SK-N-SH (cell line): ENCODE results near the gene NEURL1. TPM values are rescaled to one million over a fixed set of nuclear protein-coding genes. Genes with fewer than 3 reads are reported as not detected.

ENCODE experiments used
- CTCF ChIA-PET: fragments of 300-600, 350-600 bp; formaldehyde crosslinking; extraction: SDS; loops from one replicate; lab custom pipeline; 2021; lab: Yijun Ruan, JAX
- POLR2A ChIA-PET: fragments of 350-600 bp; sonication (Branson Sonifier 250); formaldehyde crosslinking; extraction: SDS; loops from one replicate; lab custom pipeline; 2020; ENCODE audit warnings: antibody characterized with exemption, inconsistent platforms; lab: Yijun Ruan, JAX
- DNase-seq: peaks from one replicate; pipeline ENCODE4 v3.0.0; 2012
- H2AFZ ChIP-seq: fragments of 200-600 bp; sonication (generic); 2 replicates; pipeline ENCODE4 v1.8.1; 2016; ENCODE audit warnings: antibody characterized with exemption, mild to moderate bottlenecking, low read depth
- H3F3A ChIP-seq: fragments of 200-600 bp; sonication (generic); replicated peaks from 2 replicates; pipeline ENCODE3; 2016; ENCODE audit warnings: antibody characterized with exemption, mild to moderate bottlenecking; ENCODE audit not compliant: insufficient read depth
- H3K27ac ChIP-seq, 2 experiments: fragments of 200-500 bp in 1 of 2; fragments of 200-600 bp in 1 of 2; sonication (Bioruptor generic) in 1 of 2; sonication (generic), shearing (Covaris generic) in 1 of 2; 2 replicates each; pipeline versions ENCODE4 v1.5.1 to v1.6.1; 2014 to 2016; ENCODE audit warnings: low read depth in 2 of 2, inconsistent platforms in 1 of 2, low read length in 1 of 2, mild to moderate bottlenecking in 1 of 2, mixed read lengths in 1 of 2
- H3K27me3 ChIP-seq: fragments of 200-600 bp; sonication (generic), shearing (Covaris generic); 2 replicates; pipeline ENCODE4 v1.6.1; 2016; ENCODE audit warnings: mixed run types; ENCODE audit not compliant: insufficient read depth
- H3K36me3 ChIP-seq, 2 experiments: fragments of 200-500 bp in 1 of 2; fragments of 200-600 bp in 1 of 2; sonication (Bioruptor generic) in 1 of 2; sonication (generic) in 1 of 2; replicated peaks in 1 of 2; 2 replicates each; pipeline versions ENCODE3 to v1.5.1; 2014 to 2016; ENCODE audit warnings: low read length in 1 of 2, mild to moderate bottlenecking in 1 of 2; ENCODE audit not compliant: insufficient read depth in 2 of 2, control insufficient read depth in 1 of 2
- H3K4me1 ChIP-seq, 2 experiments: fragments of 200-500 bp in 1 of 2; fragments of 200-600 bp in 1 of 2; sonication (Bioruptor generic) in 1 of 2; sonication (generic), shearing (Covaris generic) in 1 of 2; 2 replicates each; pipeline versions ENCODE4 v1.5.1 to v1.6.1; 2014 to 2016; ENCODE audit warnings: low read depth in 1 of 2, low read length in 1 of 2, mixed run types in 1 of 2; ENCODE audit not compliant: insufficient read depth in 2 of 2, control insufficient read depth in 1 of 2
- H3K4me2 ChIP-seq: fragments of 200-600 bp; sonication (generic), shearing (Covaris generic); 2 replicates; pipeline ENCODE4 v1.6.1; 2017; ENCODE audit warnings: mixed run types
- H3K4me3 ChIP-seq, 2 experiments: fragments of 200-500 bp in 1 of 2; fragments of 200-600 bp in 1 of 2; sonication (Bioruptor generic) in 1 of 2; sonication (generic), shearing (Covaris generic) in 1 of 2; 2 replicates each; pipeline versions ENCODE4 v1.5.1 to v1.8.1; 2014 to 2016; ENCODE audit warnings: low read depth in 2 of 2, inconsistent platforms in 1 of 2, low read length in 1 of 2, mild to moderate bottlenecking in 1 of 2, mixed read lengths in 1 of 2, moderate library complexity in 1 of 2
- H3K79me2 ChIP-seq: fragments of 200-600 bp; sonication (generic); 2 replicates; pipeline ENCODE4 v1.8.1; 2017; ENCODE audit warnings: mild to moderate bottlenecking; ENCODE audit not compliant: insufficient read depth
- H3K9ac ChIP-seq: fragments of 200-600 bp; sonication (generic); 2 replicates; pipeline ENCODE4 v1.6.1; 2017; ENCODE audit warnings: mixed run types
- H3K9me2 ChIP-seq: fragments of 200-600 bp; sonication (generic); 2 replicates; pipeline ENCODE4 v1.6.1; 2017; ENCODE audit warnings: mixed run types
- H3K9me3 ChIP-seq: fragments of 200-600 bp; sonication (generic); 2 replicates; pipeline ENCODE4 v1.6.1; 2017; ENCODE audit warnings: mixed run types, mild to moderate bottlenecking, moderate library complexity
- H4K20me1 ChIP-seq: fragments of 200-600 bp; sonication (generic); 2 replicates; pipeline ENCODE4 v1.6.1; 2017; ENCODE audit warnings: mild to moderate bottlenecking, mixed run types; ENCODE audit not compliant: insufficient read depth
- ELF1 ChIP-seq: IDR thresholded peaks from 2 replicates; pipeline ENCODE4 v1.4.0; 2012
- EP300 ChIP-seq, 2 experiments: IDR thresholded peaks; 2 replicates each; pipeline versions ENCODE4 v1.4.0 to v1.6.1; 2012; ENCODE audit warnings: borderline replicate concordance in 1 of 2, low read depth in 1 of 2, low read length in 1 of 2
- FOSL2 ChIP-seq: IDR thresholded peaks from 2 replicates; pipeline ENCODE4 v1.4.0; 2012; ENCODE audit warnings: low read depth, mild to moderate bottlenecking, moderate library complexity, borderline replicate concordance
- FOXJ3 ChIP-seq: sonication (generic); formaldehyde crosslinking; IDR thresholded peaks from 2 replicates; pipeline ENCODE4 v1.5.1; 2020; ENCODE audit warnings: mild to moderate bottlenecking, missing genetic modification reagents
- GABPA ChIP-seq: IDR thresholded peaks from 2 replicates; pipeline ENCODE4 v1.4.0; 2012; ENCODE audit warnings: low read depth, mild to moderate bottlenecking
- JUND ChIP-seq: IDR thresholded peaks from 2 replicates; pipeline ENCODE4 v1.4.0; 2012
- MAX ChIP-seq: IDR thresholded peaks from 2 replicates; pipeline ENCODE4 v1.4.0; 2012; ENCODE audit warnings: low read depth
- NFIC ChIP-seq: IDR thresholded peaks from 2 replicates; pipeline ENCODE4 v1.4.0; 2012; ENCODE audit warnings: borderline replicate concordance
- NRF1 ChIP-seq: IDR thresholded peaks from 2 replicates; pipeline ENCODE4 v1.6.1; 2012; ENCODE audit warnings: low read depth, mild to moderate bottlenecking, low read length
- POLR2AphosphoS5 ChIP-seq: IDR thresholded peaks from 2 replicates; pipeline ENCODE4 v1.6.1; 2012; ENCODE audit warnings: low read depth, low read length
- RAD21 ChIP-seq: IDR thresholded peaks from 2 replicates; pipeline ENCODE4 v1.6.1; 2012; ENCODE audit warnings: mild to moderate bottlenecking, low read length
- RCOR1 ChIP-seq: fragments of 150-350 bp; IDR thresholded peaks from 2 replicates; pipeline ENCODE4 v1.6.1; 2017; ENCODE audit warnings: antibody characterized with exemption, low read length
- RFX5 ChIP-seq: IDR thresholded peaks from 2 replicates; pipeline ENCODE4 v1.6.1; 2012; ENCODE audit warnings: mild to moderate bottlenecking, improper control_type of control experiment, low read length
- RXRA ChIP-seq: IDR thresholded peaks from 2 replicates; pipeline ENCODE4 v1.4.0; 2012; ENCODE audit warnings: low read depth, mild to moderate bottlenecking, borderline replicate concordance
- SIN3A ChIP-seq: IDR thresholded peaks from 2 replicates; pipeline ENCODE4 v1.6.1; 2012; ENCODE audit warnings: low read depth, mild to moderate bottlenecking, low read length, moderate library complexity, borderline replicate concordance
- TAF1 ChIP-seq: IDR thresholded peaks from 2 replicates; pipeline ENCODE4 v1.6.1; 2012; ENCODE audit warnings: low read depth, mild to moderate bottlenecking, low read length, moderate library complexity, borderline replicate concordance
- TCF12 ChIP-seq: IDR thresholded peaks from 2 replicates; pipeline ENCODE4 v1.4.0; 2012
- TEAD4 ChIP-seq: IDR thresholded peaks from 2 replicates; pipeline ENCODE4 v1.4.0; 2012; ENCODE audit warnings: mild to moderate bottlenecking, borderline replicate concordance; ENCODE audit not compliant: insufficient read depth
- YY1 ChIP-seq: IDR thresholded peaks from 2 replicates; pipeline ENCODE4 v1.4.0; 2012; ENCODE audit warnings: low read depth, mild to moderate bottlenecking
- WGBS: methylation state at CpG from one replicate; pipeline ENCODE4 v1.1.6; 2017; ENCODE audit warnings: low lambda C conversion rate; 5-methylcytosine and 5-hydroxymethylcytosine counted together
- polyA plus RNA-seq, 3 experiments: library from polyadenylated mRNA; depleted of rRNA; stranded (reverse); fragments of >200 nt; gene quantifications; 2 replicates each; pipeline ENCODE4 v1.2.3, GENCODE V29; 2012
- TF ChIP-seq, protein P1 (sequence below): IDR thresholded peaks from 2 replicates; pipeline ENCODE4 v1.4.0; 2012; ENCODE audit warnings: low read depth, borderline replicate concordance
- TF ChIP-seq, protein P2 (sequence below): fragments of 150-350 bp; IDR thresholded peaks from 2 replicates; pipeline ENCODE4 v1.6.1; 2016; ENCODE audit warnings: mild to moderate bottlenecking, low read depth, low read length

NEURL1 gene
- polyA plus RNA-seq, 1 of the 3 experiments (the other 2 are of a cell fraction) = 0.05 TPM

DNA sequence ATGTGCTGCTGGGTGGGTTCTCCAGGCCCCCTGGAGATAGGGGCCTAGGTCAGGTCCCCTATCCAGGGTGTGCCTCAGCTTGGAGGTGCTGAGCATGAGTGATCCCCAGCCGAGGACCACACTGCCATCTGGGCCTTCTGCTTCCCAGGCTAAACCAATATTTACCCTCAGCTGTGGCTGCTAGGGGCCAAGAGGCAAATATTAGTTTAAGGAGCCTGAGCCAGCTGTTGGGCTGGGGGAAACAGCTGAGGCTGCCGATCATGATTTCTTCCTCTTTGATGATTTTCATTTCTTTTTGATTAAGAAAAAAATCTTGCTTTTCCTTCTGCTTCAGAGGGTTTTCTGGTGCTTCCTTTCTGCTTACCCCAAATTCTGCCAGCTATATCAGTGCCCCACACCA lies 83.4 kb downstream of the NEURL1 start:
- H3K4me2 ChIP-seq = no peak overlapping the region
- no peak overlapping the region for H3K4me3 ChIP-seq
- no peak for DNase-seq
- no peak overlapping the region for H3K9ac ChIP-seq
- ChIA-PET CTCF (interaction anchor here (0.9 to 7.4 kb wide), 6 partner anchors 12 to 110 kb away, joined by 3 to 51 read pairs (median 6); partner anchors contain the start of gene CALHM3), POLR2A (no interaction called here)
- no peaks in the 10 kb centered on the region for H3K36me3 ChIP-seq
- peaks cover 0 to 6% of the 10 kb centered on the region in 2 experiments; a peak in 1 of 4 replicates for H3K4me1 ChIP-seq
- H3K9me2 ChIP-seq = no peaks in the 10 kb centered on the region
- no peaks in the 10 kb centered on the region; the same call in 1 of the 2 replicates for H3K27me3 ChIP-seq
- no peak for TF ChIP-seq JUND
- no peak for TF ChIP-seq RFX5
- no peak for TF ChIP-seq FOSL2
- no peak for TF ChIP-seq EP300 (IDR thresholded peaks at IDR 0.05; ENCODE audit: borderline replicate concordance in 1 of 2, low read depth in 1 of 2, low read length in 1 of 2)
- TF ChIP-seq YY1 = no peak
- TF ChIP-seq MAX = no peak
- TF ChIP-seq, protein P1, sequence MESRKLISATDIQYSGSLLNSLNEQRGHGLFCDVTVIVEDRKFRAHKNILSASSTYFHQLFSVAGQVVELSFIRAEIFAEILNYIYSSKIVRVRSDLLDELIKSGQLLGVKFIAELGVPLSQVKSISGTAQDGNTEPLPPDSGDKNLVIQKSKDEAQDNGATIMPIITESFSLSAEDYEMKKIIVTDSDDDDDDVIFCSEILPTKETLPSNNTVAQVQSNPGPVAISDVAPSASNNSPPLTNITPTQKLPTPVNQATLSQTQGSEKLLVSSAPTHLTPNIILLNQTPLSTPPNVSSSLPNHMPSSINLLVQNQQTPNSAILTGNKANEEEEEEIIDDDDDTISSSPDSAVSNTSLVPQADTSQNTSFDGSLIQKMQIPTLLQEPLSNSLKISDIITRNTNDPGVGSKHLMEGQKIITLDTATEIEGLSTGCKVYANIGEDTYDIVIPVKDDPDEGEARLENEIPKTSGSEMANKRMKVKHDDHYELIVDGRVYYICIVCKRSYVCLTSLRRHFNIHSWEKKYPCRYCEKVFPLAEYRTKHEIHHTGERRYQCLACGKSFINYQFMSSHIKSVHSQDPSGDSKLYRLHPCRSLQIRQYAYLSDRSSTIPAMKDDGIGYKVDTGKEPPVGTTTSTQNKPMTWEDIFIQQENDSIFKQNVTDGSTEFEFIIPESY = no peak
- no peak for TF ChIP-seq TEAD4
- no peak for TF ChIP-seq SIN3A
- TF ChIP-seq NRF1 = no peak
- no peak for TF ChIP-seq ELF1
- TF ChIP-seq, protein P2, sequence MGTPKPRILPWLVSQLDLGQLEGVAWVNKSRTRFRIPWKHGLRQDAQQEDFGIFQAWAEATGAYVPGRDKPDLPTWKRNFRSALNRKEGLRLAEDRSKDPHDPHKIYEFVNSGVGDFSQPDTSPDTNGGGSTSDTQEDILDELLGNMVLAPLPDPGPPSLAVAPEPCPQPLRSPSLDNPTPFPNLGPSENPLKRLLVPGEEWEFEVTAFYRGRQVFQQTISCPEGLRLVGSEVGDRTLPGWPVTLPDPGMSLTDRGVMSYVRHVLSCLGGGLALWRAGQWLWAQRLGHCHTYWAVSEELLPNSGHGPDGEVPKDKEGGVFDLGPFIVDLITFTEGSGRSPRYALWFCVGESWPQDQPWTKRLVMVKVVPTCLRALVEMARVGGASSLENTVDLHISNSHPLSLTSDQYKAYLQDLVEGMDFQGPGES = no peak
- TF ChIP-seq RXRA = no peak
- TF ChIP-seq POLR2AphosphoS5 = no peak
- H3K79me2 ChIP-seq = no peaks in the 10 kb centered on the region
- H3F3A ChIP-seq = no peaks in the 10 kb centered on the region
- no peak overlapping the region for H2AFZ ChIP-seq
- H3K27ac ChIP-seq = no peak overlapping the region
- H4K20me1 ChIP-seq = no peaks in the 10 kb centered on the region
- 87% methylated on average over 1 of the region's 2 CpGs for WGBS
- H3K9me3 ChIP-seq = no peaks in the 10 kb centered on the region

DNA sequence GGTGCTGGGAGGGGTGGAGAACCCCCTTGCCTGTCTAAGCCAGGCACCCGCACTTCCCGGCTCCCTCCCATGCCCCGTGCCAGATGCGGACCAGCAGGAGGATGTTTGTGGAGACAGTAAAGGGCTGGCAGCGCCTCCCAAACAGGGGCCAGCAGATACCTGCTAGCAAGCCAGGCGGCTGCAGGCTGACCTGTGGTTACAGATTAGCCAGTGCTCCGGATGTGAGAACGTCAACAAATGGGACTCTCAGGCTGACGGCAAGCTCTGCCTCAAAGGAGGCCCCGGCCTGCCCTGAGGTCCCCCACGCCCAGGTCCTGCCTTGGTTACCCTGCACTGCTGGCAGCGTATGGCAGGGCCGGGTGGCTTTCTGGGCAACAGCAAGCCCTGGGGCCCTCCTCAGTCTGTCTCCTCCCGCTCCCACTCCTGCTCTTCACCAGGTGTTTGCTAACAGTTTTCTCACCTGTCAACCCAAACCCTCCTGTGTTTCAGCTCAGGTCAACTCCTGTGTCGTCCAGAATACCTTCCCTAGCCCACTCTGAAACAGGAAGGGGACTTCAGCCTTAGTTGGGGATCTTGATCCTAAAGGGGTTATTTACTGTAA lies 85.4 kb downstream of the NEURL1 start:
- 66% methylated on average over 6 of the region's 15 CpGs for WGBS
- POLR2A ChIA-PET = no interaction called here
- DNase-seq = no peak
- no peak for TF ChIP-seq RXRA
- TF ChIP-seq FOXJ3 (CRISPR knock-in tag) = no peak
- no peak for TF ChIP-seq RAD21
- TF ChIP-seq RCOR1 = no peak
- TF ChIP-seq NFIC = no peak
- no peak for TF ChIP-seq TCF12
- TF ChIP-seq JUND = no peak
- TF ChIP-seq, protein P1 = no peak
- TF ChIP-seq SIN3A = no peak
- TF ChIP-seq GABPA = no peak
- no peak for TF ChIP-seq ELF1
- no peak for TF ChIP-seq TAF1
- Histone ChIP-seq H3K27ac (no peak overlapping the region), H3F3A (no peaks in the 10 kb centered on the region), H4K20me1 (no peaks in the 10 kb centered on the region), H3K9me3 (no peaks in the 10 kb centered on the region), H3K27me3 (no peaks in the 10 kb centered on the region; the same call in 1 of the 2 replicates), H3K4me3 (no peak overlapping the region), H3K9ac (no peak overlapping the region), H3K4me1 (peaks cover 0 to 15% of the 10 kb centered on the region in 2 experiments; a peak in 1 of 4 replicates), H3K79me2 (no peaks in the 10 kb centered on the region), H3K36me3 (no peaks in the 10 kb centered on the region), H2AFZ (no peak overlapping the region), H3K4me2 (no peak overlapping the region), H3K9me2 (no peaks in the 10 kb centered on the region)
- CTCF ChIA-PET = interaction anchor here (0.9 to 7.4 kb wide), 4 partner anchors 8 to 107 kb away, joined by 3 to 51 read pairs (median 12); no protein-coding TSS in a partner anchor
